ENCODE results near the gene PTGES3.

Gene PTGES3

DNA sequence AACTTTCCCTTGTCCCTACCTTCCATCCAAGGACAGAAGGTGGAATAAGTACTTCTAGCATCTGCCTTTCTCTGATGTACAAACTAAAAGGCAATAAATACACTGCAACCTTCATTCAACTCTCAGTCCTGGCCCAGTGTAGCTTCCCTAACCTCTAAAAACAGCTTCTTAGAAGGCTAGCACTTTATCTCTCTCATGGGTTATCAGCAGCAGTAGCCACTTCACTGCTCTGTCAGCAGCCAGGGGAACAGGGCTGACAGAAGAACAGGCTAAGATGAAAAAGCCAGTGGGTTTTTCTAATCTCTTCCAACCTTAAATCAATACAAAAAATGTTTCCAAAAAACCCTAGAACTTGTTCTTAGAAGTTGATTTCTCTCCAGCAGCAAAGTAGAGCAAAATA is 71.2 kb downstream of the PTGES3 start:
- no peak for DNase-seq (ENCODE audit: low read depth)
- TF ChIP-seq, protein P1, sequence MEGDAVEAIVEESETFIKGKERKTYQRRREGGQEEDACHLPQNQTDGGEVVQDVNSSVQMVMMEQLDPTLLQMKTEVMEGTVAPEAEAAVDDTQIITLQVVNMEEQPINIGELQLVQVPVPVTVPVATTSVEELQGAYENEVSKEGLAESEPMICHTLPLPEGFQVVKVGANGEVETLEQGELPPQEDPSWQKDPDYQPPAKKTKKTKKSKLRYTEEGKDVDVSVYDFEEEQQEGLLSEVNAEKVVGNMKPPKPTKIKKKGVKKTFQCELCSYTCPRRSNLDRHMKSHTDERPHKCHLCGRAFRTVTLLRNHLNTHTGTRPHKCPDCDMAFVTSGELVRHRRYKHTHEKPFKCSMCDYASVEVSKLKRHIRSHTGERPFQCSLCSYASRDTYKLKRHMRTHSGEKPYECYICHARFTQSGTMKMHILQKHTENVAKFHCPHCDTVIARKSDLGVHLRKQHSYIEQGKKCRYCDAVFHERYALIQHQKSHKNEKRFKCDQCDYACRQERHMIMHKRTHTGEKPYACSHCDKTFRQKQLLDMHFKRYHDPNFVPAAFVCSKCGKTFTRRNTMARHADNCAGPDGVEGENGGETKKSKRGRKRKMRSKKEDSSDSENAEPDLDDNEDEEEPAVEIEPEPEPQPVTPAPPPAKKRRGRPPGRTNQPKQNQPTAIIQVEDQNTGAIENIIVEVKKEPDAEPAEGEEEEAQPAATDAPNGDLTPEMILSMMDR (conservative IDR thresholded peaks at IDR 0.05; ENCODE audit: low read length) = no peak
- no peak overlapping the region for H3K4me3 ChIP-seq (ENCODE audit: low read length)

- TF ChIP-seq, protein P1 (conservative IDR thresholded peaks at IDR 0.05; ENCODE audit: low read length) = no peak
- no peak overlapping the region for H3K4me3 ChIP-seq (ENCODE audit: low read length)
Measured at GRCh38 chr12:56616244-56616643, 71.8 kb downstream of the PTGES3 start.

DNA sequence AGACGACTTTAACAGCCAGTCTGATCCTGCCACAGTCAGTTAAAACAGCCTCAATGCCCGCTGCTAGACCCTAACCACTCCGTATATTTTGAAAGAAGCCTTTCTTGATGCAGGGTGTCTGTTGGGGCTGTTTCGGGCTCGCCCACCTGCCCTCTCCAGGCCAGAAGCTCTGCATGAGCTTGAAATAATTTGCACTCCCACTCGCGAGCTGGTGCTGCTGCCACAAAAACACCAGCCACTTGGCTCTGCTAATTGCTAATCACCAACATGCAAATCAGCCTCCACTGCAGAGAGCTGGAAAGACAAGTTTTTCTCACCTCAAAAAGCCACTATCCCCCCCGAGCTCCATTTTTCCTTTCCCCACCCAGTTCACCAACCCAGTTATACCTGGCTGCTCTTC is 73.5 kb downstream of the PTGES3 start:
- no peak overlapping the region for H3K4me3 ChIP-seq (ENCODE audit: low read length)
- DNase-seq (ENCODE audit: low read depth) = no peak
- TF ChIP-seq, protein P1 (conservative IDR thresholded peaks at IDR 0.05; ENCODE audit: low read length) = no peak

More at GRCh38 chr12:56616244-56616643, 71.8 kb downstream of the PTGES3 start:
- DNase-seq (ENCODE audit: low read depth) = no peak

Data from AG10803 (cell line).